GM23338 (cell line): ENCODE data around the gene MANBA. TPM values are rescaled to one million over a fixed set of nuclear protein-coding genes. Genes with fewer than 3 reads are reported as not detected.

Experiments
- ATAC-seq: fragments of 200-7000 bp; cut with Tn5 transposase; 3 replicates; pipeline ENCODE4 v1.9.1; 2020
- DNase-seq: peaks from one replicate; pipeline ENCODE4 v3.0.0-alpha.2; 2015; ENCODE audit warnings: low spot score
- H2AFZ ChIP-seq: fragments of 200-600 bp; sonication (generic); 2 replicates; pipeline ENCODE4 v1.8.0; 2016; ENCODE audit warnings: antibody characterized with exemption, mild to moderate bottlenecking, moderate library complexity
- H3F3A ChIP-seq: fragments of 200-600 bp; sonication (generic); replicated peaks from 2 replicates; pipeline ENCODE4 v1.8.0; 2017; ENCODE audit warnings: antibody characterized with exemption, mixed run types, low read depth
- H3K27ac ChIP-seq: fragments of 200-600 bp; sonication (generic); 2 replicates; pipeline ENCODE4 v1.6.1; 2016; ENCODE audit warnings: low read depth
- H3K27me3 ChIP-seq: fragments of 200-600 bp; sonication (generic); 2 replicates; pipeline ENCODE4 v1.8.0; 2016; ENCODE audit warnings: mild to moderate bottlenecking, mixed run types, moderate library complexity; ENCODE audit not compliant: insufficient read depth
- H3K36me3 ChIP-seq: fragments of 200-600 bp; sonication (generic); 2 replicates; pipeline ENCODE4 v1.8.0; 2016; ENCODE audit warnings: mild to moderate bottlenecking; ENCODE audit not compliant: insufficient read depth
- H3K4me1 ChIP-seq: fragments of 200-600 bp; sonication (generic); 2 replicates; pipeline ENCODE4 v1.8.0; 2016; ENCODE audit warnings: mild to moderate bottlenecking, moderate library complexity; ENCODE audit not compliant: insufficient read depth
- H3K4me2 ChIP-seq: fragments of 200-600 bp; sonication (generic); 2 replicates; pipeline ENCODE4 v1.7.1; 2017; ENCODE audit warnings: mixed run types
- H3K4me3 ChIP-seq: fragments of 200-600 bp; sonication (generic); 2 replicates; pipeline ENCODE4 v1.6.1; 2016; ENCODE audit warnings: mixed run types
- H3K79me2 ChIP-seq: fragments of 200-600 bp; sonication (generic); replicated peaks from 2 replicates; pipeline ENCODE4 v1.8.0; 2017; ENCODE audit warnings: mild to moderate bottlenecking; ENCODE audit not compliant: insufficient read depth
- H3K9me2 ChIP-seq: fragments of 200-600 bp; sonication (generic); 2 replicates; pipeline ENCODE4 v1.8.0; 2017; ENCODE audit not compliant: insufficient read depth
- H4K20me1 ChIP-seq: fragments of 200-600 bp; sonication (generic); replicated peaks from 2 replicates; pipeline ENCODE4 v1.8.0; 2017; ENCODE audit warnings: mild to moderate bottlenecking; ENCODE audit not compliant: insufficient read depth
- H3K27ac Mint-ChIP-seq: 2 replicates; pipeline ENCODE4 v1.8.0; 2020; ENCODE audit warnings: inconsistent platforms, mild to moderate bottlenecking, moderate library complexity, mixed read lengths
- H3K27me3 Mint-ChIP-seq: 3 replicates; pipeline ENCODE4 v1.8.0; 2022; ENCODE audit warnings: low read depth, mild to moderate bottlenecking, moderate library complexity, mixed read lengths, inconsistent platforms; ENCODE audit not compliant: insufficient read depth, poor library complexity
- H3K36me3 Mint-ChIP-seq: 3 replicates; pipeline ENCODE4 v1.8.0; 2021; ENCODE audit warnings: low read depth, mild to moderate bottlenecking, inconsistent platforms, moderate library complexity, mixed read lengths
- H3K4me1 Mint-ChIP-seq: 3 replicates; pipeline ENCODE4 v1.8.0; 2020; ENCODE audit warnings: mild to moderate bottlenecking, inconsistent platforms, mixed read lengths
- H3K4me3 Mint-ChIP-seq: 3 replicates; pipeline ENCODE4 v1.8.0; 2021; ENCODE audit warnings: moderate library complexity, mild to moderate bottlenecking, inconsistent platforms, mixed read lengths
- H3K9me3 Mint-ChIP-seq: 3 replicates; pipeline ENCODE4 v1.8.0; 2020; ENCODE audit warnings: moderate library complexity, mild to moderate bottlenecking, inconsistent platforms, mixed read lengths
- CREB1 ChIP-seq: fragments of 250-450 bp; sonication (Bioruptor Pico); IDR thresholded peaks from 2 replicates; pipeline ENCODE4 v1.5.0; 2020; ENCODE audit warnings: low read depth, mild to moderate bottlenecking, moderate library complexity
- EZH2 ChIP-seq: fragments of 200-600 bp; sonication (generic); IDR thresholded peaks from one replicate; pipeline ENCODE4 v1.8.0; 2017; ENCODE audit warnings: antibody characterized with exemption, mild to moderate bottlenecking, low read depth; ENCODE audit not compliant: unreplicated experiment
- EZH2phosphoT487 ChIP-seq: fragments of 200-600 bp; sonication (generic); IDR thresholded peaks from one replicate; pipeline ENCODE4 v1.8.1; 2018; ENCODE audit warnings: antibody characterized with exemption; ENCODE audit not compliant: unreplicated experiment
- JUNB ChIP-seq: IDR thresholded peaks from one replicate; pipeline ENCODE4 v1.6.1; 2016; ENCODE audit warnings: antibody characterized with exemption; ENCODE audit not compliant: unreplicated experiment
- NANOG ChIP-seq: IDR thresholded peaks from 2 replicates; pipeline ENCODE4 v1.6.1; 2016; ENCODE audit warnings: antibody characterized with exemption, borderline replicate concordance
- POLR2AphosphoS5 ChIP-seq: IDR thresholded peaks from 2 replicates; pipeline ENCODE4 v1.6.1; 2016; ENCODE audit warnings: antibody characterized with exemption, low read depth
- STAT1 ChIP-seq: IDR thresholded peaks from one replicate; pipeline ENCODE4 v1.6.1; 2016; ENCODE audit warnings: antibody characterized with exemption; ENCODE audit not compliant: unreplicated experiment
- ZNF114 ChIP-seq: fragments of 250-450 bp; sonication (Bioruptor Pico); IDR thresholded peaks from 2 replicates; pipeline ENCODE4 v1.5.0; 2020; ENCODE audit warnings: mild to moderate bottlenecking, moderate library complexity
- ZNF331 ChIP-seq: fragments of 250-450 bp; sonication (Bioruptor Pico); IDR thresholded peaks from 2 replicates; pipeline ENCODE4 v1.5.0; 2020; ENCODE audit warnings: low read depth, mild to moderate bottlenecking, moderate library complexity
- polyA plus RNA-seq: library from polyadenylated mRNA; unstranded; fragments of >200 nt; fragmentation: Nextera tagmentation; extraction: Ambion mirVana; gene quantifications from 2 replicates; pipeline ENCODE4 v1.2.1, GENCODE V29; 2016
- total RNA-seq: library from RNA; depleted of rRNA; stranded (reverse); fragments of >200 nt; shearing (Covaris generic); gene quantifications from 2 replicates; pipeline ENCODE4 v1.2.3, GENCODE V29; 2014
- TF ChIP-seq, protein P1 (sequence below): IDR thresholded peaks from one replicate; pipeline ENCODE4 v1.6.1; 2018; ENCODE audit warnings: antibody characterized with exemption; ENCODE audit not compliant: unreplicated experiment
- TF ChIP-seq, protein P2 (sequence below): IDR thresholded peaks from 2 replicates; pipeline ENCODE4 v1.6.1; 2016; ENCODE audit warnings: antibody characterized with exemption

The MANBA gene
- total and polyA plus RNA-seq, 2 experiments from 2014 or later, result 13.2 to 54.3 TPM

DNA sequence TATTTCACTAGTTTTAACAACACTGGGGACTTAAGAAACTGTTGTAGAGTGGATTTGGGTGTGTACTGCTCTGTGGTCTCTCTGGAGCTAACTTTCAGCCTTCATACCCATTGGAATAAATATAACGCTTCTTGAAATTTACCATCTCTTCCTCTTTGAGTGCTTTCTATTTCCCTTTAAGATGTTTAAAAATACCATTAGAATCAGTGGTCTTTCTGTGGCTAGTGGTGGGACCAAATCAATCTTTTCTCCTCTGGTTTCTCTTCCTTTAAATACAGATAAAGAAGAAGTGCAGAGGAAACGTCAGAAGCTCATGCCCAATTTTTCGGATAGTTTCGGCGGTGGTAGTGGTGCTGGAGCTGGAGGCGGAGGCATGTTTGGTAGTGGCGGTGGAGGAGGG lies 167.6 kb downstream of the MANBA start (continued):
- TF ChIP-seq, protein P1, sequence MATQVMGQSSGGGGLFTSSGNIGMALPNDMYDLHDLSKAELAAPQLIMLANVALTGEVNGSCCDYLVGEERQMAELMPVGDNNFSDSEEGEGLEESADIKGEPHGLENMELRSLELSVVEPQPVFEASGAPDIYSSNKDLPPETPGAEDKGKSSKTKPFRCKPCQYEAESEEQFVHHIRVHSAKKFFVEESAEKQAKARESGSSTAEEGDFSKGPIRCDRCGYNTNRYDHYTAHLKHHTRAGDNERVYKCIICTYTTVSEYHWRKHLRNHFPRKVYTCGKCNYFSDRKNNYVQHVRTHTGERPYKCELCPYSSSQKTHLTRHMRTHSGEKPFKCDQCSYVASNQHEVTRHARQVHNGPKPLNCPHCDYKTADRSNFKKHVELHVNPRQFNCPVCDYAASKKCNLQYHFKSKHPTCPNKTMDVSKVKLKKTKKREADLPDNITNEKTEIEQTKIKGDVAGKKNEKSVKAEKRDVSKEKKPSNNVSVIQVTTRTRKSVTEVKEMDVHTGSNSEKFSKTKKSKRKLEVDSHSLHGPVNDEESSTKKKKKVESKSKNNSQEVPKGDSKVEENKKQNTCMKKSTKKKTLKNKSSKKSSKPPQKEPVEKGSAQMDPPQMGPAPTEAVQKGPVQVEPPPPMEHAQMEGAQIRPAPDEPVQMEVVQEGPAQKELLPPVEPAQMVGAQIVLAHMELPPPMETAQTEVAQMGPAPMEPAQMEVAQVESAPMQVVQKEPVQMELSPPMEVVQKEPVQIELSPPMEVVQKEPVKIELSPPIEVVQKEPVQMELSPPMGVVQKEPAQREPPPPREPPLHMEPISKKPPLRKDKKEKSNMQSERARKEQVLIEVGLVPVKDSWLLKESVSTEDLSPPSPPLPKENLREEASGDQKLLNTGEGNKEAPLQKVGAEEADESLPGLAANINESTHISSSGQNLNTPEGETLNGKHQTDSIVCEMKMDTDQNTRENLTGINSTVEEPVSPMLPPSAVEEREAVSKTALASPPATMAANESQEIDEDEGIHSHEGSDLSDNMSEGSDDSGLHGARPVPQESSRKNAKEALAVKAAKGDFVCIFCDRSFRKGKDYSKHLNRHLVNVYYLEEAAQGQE, result no peak
- no peak for TF ChIP-seq EZH2phosphoT487
- no peak for TF ChIP-seq JUNB
- no peak for TF ChIP-seq NANOG
- TF ChIP-seq, protein P2, sequence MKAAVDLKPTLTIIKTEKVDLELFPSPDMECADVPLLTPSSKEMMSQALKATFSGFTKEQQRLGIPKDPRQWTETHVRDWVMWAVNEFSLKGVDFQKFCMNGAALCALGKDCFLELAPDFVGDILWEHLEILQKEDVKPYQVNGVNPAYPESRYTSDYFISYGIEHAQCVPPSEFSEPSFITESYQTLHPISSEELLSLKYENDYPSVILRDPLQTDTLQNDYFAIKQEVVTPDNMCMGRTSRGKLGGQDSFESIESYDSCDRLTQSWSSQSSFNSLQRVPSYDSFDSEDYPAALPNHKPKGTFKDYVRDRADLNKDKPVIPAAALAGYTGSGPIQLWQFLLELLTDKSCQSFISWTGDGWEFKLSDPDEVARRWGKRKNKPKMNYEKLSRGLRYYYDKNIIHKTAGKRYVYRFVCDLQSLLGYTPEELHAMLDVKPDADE, result no peak
- no peak for TF ChIP-seq CREB1 (CRISPR knock-in tag)
- TF ChIP-seq STAT1, result no peak

GRCh38 chr4:102592256-102592655 lies 168.5 kb downstream of the MANBA start:
- DNase-seq (no peak), ATAC-seq (no peak)
- Mint-ChIP-seq H3K27me3 (no peaks in the 10 kb centered on the region), H3K4me1 (no peaks in the 10 kb centered on the region), H3K4me3 (no peak overlapping the region), H3K27ac (no peak overlapping the region), H3K36me3 (peaks cover 3% of the 10 kb centered on the region), H3K9me3 (peaks cover 3% of the 10 kb centered on the region; the same call in 1 of the 3 replicates)
- H2AFZ ChIP-seq, result no peak overlapping the region
- no peaks in the 10 kb centered on the region for H3F3A ChIP-seq
- H3K27ac ChIP-seq, result no peak overlapping the region
- no peaks in the 10 kb centered on the region for H3K36me3 ChIP-seq
- no peaks in the 10 kb centered on the region for H3K27me3 ChIP-seq
- no peaks in the 10 kb centered on the region for H3K9me2 ChIP-seq
- H3K4me2 ChIP-seq, result no peak overlapping the region
- H4K20me1 ChIP-seq, result no peaks in the 10 kb centered on the region
- H3K4me1 ChIP-seq, result no peaks in the 10 kb centered on the region
- no peaks in the 10 kb centered on the region for H3K79me2 ChIP-seq
- H3K4me3 ChIP-seq, result no peak overlapping the region
- TF ChIP-seq JUNB, result no peak
- no peak for TF ChIP-seq EZH2phosphoT487
- TF ChIP-seq, protein P1, result no peak
- TF ChIP-seq ZNF331, result no peak
- TF ChIP-seq EZH2, result no peak
- no peak for TF ChIP-seq POLR2AphosphoS5
- no peak for TF ChIP-seq NANOG
- TF ChIP-seq ZNF114, result no peak
